BLaER1 (cell line): ENCODE results near the gene HOXA4.

Experiments
- H3K27ac ChIP-seq: shearing (Covaris generic); formaldehyde crosslinking; 2 replicates; pipeline ENCODE4 v1.8.1; 2022
- H3K27me3 ChIP-seq: shearing (Covaris generic); formaldehyde crosslinking; 2 replicates; pipeline ENCODE4 v1.8.1; 2022
- H3K36me3 ChIP-seq: shearing (Covaris generic); formaldehyde crosslinking; 2 replicates; pipeline ENCODE4 v1.8.1; 2022
- H3K4me1 ChIP-seq: shearing (Covaris generic); formaldehyde crosslinking; 2 replicates; pipeline ENCODE4 v1.8.1; 2022
- H3K4me2 ChIP-seq: shearing (Covaris generic); formaldehyde crosslinking; 2 replicates; pipeline ENCODE4 v1.8.1; 2022
- H3K4me3 ChIP-seq: shearing (Covaris generic); formaldehyde crosslinking; 2 replicates; pipeline ENCODE4 v1.8.1; 2022
- H3K9ac ChIP-seq: shearing (Covaris generic); formaldehyde crosslinking; 2 replicates; pipeline ENCODE4 v1.8.1; 2022
- H3K9me3 ChIP-seq: shearing (Covaris generic); formaldehyde crosslinking; 2 replicates; pipeline ENCODE4 v1.8.1; 2022
- H4K20me1 ChIP-seq: shearing (Covaris generic); formaldehyde crosslinking; 2 replicates; pipeline ENCODE4 v1.8.1; 2022
- Cebpa-rat ChIP-seq: shearing (Covaris generic); IDR thresholded peaks from 2 replicates; pipeline ENCODE4 v1.8.1; 2022

Gene HOXA4

DNA sequence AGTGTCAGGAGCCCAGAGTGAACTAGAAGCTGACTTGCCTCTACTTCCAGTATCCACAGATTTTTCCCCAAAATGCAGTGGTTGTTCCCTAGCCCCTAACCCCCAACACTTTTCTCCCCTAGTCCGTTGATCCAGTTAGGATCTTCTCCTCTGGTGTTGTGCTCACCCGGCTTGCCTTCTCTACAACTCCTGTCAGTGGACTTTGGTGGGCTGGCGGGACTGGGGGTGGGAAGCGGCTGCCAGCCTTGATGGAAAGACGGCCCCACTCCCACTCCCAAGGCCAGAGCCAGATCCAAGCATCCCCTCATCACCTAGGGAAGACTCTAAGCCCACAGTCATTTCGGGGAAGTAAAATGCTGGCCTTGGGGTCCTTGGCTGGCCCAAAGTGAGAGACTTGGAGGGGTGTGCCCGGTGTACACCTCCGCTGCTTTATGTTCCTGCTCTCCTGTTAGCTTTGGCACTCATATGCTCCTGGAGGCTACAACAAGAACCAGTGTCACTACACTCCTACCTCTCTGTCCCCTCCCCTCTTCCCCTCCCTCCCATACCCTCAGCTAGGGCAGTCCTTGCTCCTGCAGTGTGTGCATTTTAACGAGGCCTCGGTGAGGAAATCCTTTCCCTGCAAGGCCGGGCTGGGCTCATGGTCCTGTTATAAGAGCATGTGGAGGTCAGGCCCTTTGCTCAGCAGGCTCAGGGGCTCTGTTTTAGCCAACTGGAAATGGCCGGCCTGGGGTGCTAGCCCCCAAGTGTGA is 44.5 kb upstream of the HOXA4 start:
- Histone ChIP-seq H3K36me3 (no peaks in the 10 kb centered on the region), H3K27ac (no peak overlapping the region), H3K9me3 (peaks cover 42% of the 10 kb centered on the region), H4K20me1 (peaks cover 95% of the 10 kb centered on the region), H3K4me1 (no peaks in the 10 kb centered on the region), H3K9ac (no peak overlapping the region), H3K4me2 (no peak overlapping the region), H3K4me3 (no peak overlapping the region), H3K27me3 (peaks cover 100% of the 10 kb centered on the region)
- no peak for TF ChIP-seq Cebpa-rat

GRCh38 chr7:27173956-27174873 is 43.7 kb upstream of the HOXA4 start, which contains the start of gene HOXA10:
HOXA10 (minus strand) TSS chr7:27174320; CDS start chr7:27174306, 14 bp downstream.
- Histone ChIP-seq H3K4me1 (no peaks in the 10 kb centered on the region), H3K9me3 (peaks cover 36% of the 10 kb centered on the region), H3K27ac (no peak within 1 kb of the TSS), H3K4me2 (peak within 1 kb of the TSS; percentile 32; the same call in 1 of the 2 replicates), H4K20me1 (peaks cover 99% of the 10 kb centered on the region), H3K4me3 (peak within 1 kb of the TSS; percentile 51), H3K36me3 (no peaks in the 10 kb centered on the region), H3K27me3 (peaks cover 100% of the 10 kb centered on the region), H3K9ac (no peak within 1 kb of the TSS)
- no peak for TF ChIP-seq Cebpa-rat

GRCh38 chr7:27173511-27173955 is 43.0 kb upstream of the HOXA4 start:
- Histone ChIP-seq H3K9ac (no peak overlapping the region), H3K4me1 (no peaks in the 10 kb centered on the region), H3K9me3 (peaks cover 36% of the 10 kb centered on the region), H3K4me2 (peak overlapping the region; percentile 32; the same call in 1 of the 2 replicates), H3K27ac (no peak overlapping the region), H3K27me3 (peaks cover 100% of the 10 kb centered on the region), H4K20me1 (peaks cover 100% of the 10 kb centered on the region), H3K4me3 (peak overlapping the region; percentile 51), H3K36me3 (no peaks in the 10 kb centered on the region)
- no peak for TF ChIP-seq Cebpa-rat

DNA sequence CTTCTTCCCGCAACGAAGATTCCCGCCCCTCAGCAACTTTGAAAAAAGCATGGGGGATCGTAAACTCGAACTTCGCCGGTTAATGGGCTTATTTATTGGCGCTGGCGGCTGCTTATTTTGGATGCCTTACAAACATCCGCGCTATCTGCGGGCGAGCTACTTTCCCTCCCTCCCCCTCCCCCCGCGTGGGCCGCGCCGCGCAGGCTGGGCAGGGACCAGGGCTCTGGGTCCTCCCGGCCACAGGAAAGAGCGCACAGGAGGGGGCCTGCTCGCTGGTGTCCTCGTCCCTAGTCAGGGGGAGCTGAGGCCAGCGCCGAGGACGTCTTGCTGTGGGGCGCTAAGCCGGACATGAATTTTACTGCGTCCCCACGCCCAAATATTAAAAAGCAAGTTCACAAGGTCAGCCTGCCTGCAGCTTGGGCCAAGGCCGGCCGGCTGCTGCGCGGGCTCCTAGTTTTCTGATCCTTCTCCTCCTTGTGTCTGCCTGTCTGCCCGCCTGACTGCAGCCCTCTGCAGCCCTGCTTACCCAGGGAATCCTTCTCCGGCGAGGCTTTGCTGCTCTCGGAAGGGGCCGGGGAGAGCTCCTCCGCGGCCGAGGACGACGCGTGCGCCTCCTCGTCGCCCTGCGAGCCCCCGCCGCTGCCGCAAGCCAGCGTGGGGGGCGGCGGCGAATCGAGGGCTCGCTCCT is 42.4 kb upstream of the HOXA4 start:
- Histone ChIP-seq H3K9ac (no peak overlapping the region), H3K4me2 (peak overlapping the region; percentile 32; the same call in 1 of the 2 replicates), H3K9me3 (peaks cover 36% of the 10 kb centered on the region), H3K27me3 (peaks cover 100% of the 10 kb centered on the region), H3K4me1 (no peaks in the 10 kb centered on the region), H4K20me1 (peaks cover 100% of the 10 kb centered on the region), H3K27ac (no peak overlapping the region), H3K4me3 (peak overlapping the region; percentile 51), H3K36me3 (no peaks in the 10 kb centered on the region)
- no peak for TF ChIP-seq Cebpa-rat

GRCh38 chr7:27172315-27172774 is 41.8 kb upstream of the HOXA4 start:
- TF ChIP-seq Cebpa-rat, result no peak
- Histone ChIP-seq H3K4me1 (no peaks in the 10 kb centered on the region), H4K20me1 (peaks cover 100% of the 10 kb centered on the region), H3K36me3 (no peaks in the 10 kb centered on the region), H3K9me3 (peaks cover 36% of the 10 kb centered on the region), H3K9ac (no peak overlapping the region), H3K4me2 (no peak overlapping the region), H3K4me3 (no peak overlapping the region), H3K27me3 (peaks cover 100% of the 10 kb centered on the region), H3K27ac (no peak overlapping the region)

GRCh38 chr7:27171637-27172314 is 41.2 kb upstream of the HOXA4 start:
- Histone ChIP-seq H3K9ac (no peak overlapping the region), H3K27me3 (peaks cover 100% of the 10 kb centered on the region), H3K4me2 (no peak overlapping the region), H4K20me1 (peaks cover 100% of the 10 kb centered on the region), H3K9me3 (peaks cover 36% of the 10 kb centered on the region), H3K4me1 (no peaks in the 10 kb centered on the region), H3K36me3 (no peaks in the 10 kb centered on the region), H3K4me3 (no peak overlapping the region), H3K27ac (no peak overlapping the region)
- no peak for TF ChIP-seq Cebpa-rat

- no peak overlapping the region for H3K9ac ChIP-seq
- H3K4me2 ChIP-seq, result no peak overlapping the region
- no peak overlapping the region for H3K4me3 ChIP-seq
- peaks cover 100% of the 10 kb centered on the region for H4K20me1 ChIP-seq
- H3K27me3 ChIP-seq, result peaks cover 100% of the 10 kb centered on the region
- no peak for TF ChIP-seq Cebpa-rat
- H3K9me3 ChIP-seq, result peaks cover 39% of the 10 kb centered on the region
- H3K4me1 ChIP-seq, result no peaks in the 10 kb centered on the region
- no peaks in the 10 kb centered on the region for H3K36me3 ChIP-seq
- no peak overlapping the region for H3K27ac ChIP-seq
Observed at GRCh38 chr7:27171325-27171636, 40.7 kb upstream of the HOXA4 start.

GRCh38 chr7:27170426-27171324 is 40.1 kb upstream of the HOXA4 start:
- peaks cover 100% of the 10 kb centered on the region for H3K27me3 ChIP-seq
- peaks cover 45% of the 10 kb centered on the region for H3K9me3 ChIP-seq
- no peaks in the 10 kb centered on the region for H3K36me3 ChIP-seq
- no peak overlapping the region for H3K4me2 ChIP-seq
- no peak overlapping the region for H3K4me3 ChIP-seq
- no peaks in the 10 kb centered on the region for H3K4me1 ChIP-seq
- no peak overlapping the region for H3K27ac ChIP-seq
- no peak for TF ChIP-seq Cebpa-rat
- H4K20me1 ChIP-seq, result peaks cover 100% of the 10 kb centered on the region
- H3K9ac ChIP-seq, result no peak overlapping the region
